ENCODE data around the gene PCOLCE2.

PCOLCE2 gene

DNA sequence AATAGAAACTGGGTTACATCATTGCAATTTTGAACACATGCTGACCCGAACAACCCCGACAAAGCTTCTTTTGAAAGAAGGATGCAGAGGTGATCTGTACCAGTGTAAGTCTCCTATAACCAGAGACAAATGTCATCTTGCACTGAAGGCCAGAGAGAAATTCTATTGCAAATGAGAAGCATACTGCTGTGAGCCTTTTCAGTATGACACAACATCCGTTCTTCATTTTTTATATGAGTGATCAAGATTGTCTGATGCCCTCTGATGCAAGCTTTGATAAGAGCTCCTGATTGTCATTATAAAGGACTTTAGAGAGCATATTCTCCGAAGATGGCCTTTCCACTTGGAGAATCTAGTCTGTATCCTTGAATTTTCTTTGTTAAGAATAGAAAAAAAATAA is 36.9 kb downstream of the PCOLCE2 start:
- H3K4me3 ChIP-seq (ENCODE audit: low read depth, low read length) = no peak overlapping the region
- TF ChIP-seq, protein P1, sequence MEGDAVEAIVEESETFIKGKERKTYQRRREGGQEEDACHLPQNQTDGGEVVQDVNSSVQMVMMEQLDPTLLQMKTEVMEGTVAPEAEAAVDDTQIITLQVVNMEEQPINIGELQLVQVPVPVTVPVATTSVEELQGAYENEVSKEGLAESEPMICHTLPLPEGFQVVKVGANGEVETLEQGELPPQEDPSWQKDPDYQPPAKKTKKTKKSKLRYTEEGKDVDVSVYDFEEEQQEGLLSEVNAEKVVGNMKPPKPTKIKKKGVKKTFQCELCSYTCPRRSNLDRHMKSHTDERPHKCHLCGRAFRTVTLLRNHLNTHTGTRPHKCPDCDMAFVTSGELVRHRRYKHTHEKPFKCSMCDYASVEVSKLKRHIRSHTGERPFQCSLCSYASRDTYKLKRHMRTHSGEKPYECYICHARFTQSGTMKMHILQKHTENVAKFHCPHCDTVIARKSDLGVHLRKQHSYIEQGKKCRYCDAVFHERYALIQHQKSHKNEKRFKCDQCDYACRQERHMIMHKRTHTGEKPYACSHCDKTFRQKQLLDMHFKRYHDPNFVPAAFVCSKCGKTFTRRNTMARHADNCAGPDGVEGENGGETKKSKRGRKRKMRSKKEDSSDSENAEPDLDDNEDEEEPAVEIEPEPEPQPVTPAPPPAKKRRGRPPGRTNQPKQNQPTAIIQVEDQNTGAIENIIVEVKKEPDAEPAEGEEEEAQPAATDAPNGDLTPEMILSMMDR (IDR thresholded peaks at IDR 0.05; ENCODE audit: low read depth, low read length) = no peak

DNA sequence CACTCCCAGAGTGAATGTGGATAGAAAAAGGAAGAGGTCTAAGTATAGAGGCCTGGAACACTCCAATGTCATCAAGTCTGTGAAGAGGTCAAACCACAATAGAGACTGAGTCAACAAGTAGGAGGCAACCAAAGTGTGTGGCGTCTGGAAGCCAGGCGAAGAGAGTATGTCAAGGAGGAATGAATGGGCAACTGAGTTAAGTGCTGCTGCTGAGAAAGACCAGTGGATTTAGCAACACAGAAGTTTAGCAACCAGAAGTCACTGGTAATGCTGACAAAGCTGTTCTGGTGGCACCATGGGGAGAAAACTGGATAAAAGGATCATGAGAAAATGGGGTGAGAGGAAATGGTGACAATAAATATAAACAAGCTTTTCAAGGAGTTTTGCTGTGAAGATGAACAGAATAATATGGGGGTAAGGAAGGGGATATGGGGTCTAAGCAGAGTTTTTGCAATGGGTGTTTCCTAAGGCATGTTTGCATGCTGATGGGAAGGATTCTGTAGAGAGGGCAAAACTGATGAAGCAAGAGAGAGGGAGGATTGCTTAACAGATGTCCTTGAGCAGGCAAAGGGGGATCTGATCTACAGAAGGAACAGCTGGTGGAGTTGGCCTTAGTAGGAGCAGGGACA is 38.4 kb downstream of the PCOLCE2 start:
- H3K4me3 ChIP-seq (ENCODE audit: low read depth, low read length) = no peak overlapping the region
- TF ChIP-seq, protein P1 (IDR thresholded peaks at IDR 0.05; ENCODE audit: low read depth, low read length) = no peak

DNA sequence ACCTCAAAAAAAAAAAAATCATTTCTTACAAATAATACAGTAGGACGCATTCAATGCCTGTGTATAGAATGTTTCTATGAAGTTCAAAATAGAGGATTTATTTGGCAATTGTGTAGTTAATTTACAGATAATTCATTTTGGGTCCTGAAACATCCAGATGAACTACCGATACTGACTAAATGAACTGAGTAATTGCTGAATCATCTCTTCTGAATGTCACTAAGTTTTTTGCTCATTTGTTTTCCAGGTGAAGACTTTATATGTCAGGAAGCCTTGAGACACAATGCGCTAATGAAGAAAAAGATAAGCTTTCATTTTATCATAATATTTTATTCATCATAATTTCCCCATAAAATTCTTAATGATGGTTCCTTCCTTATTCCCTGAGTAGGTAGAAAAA is 39.7 kb downstream of the PCOLCE2 start:
- TF ChIP-seq, protein P1 (IDR thresholded peaks at IDR 0.05; ENCODE audit: low read depth, low read length) = no peak
- no peak overlapping the region for H3K4me3 ChIP-seq (ENCODE audit: low read depth, low read length)

DNA sequence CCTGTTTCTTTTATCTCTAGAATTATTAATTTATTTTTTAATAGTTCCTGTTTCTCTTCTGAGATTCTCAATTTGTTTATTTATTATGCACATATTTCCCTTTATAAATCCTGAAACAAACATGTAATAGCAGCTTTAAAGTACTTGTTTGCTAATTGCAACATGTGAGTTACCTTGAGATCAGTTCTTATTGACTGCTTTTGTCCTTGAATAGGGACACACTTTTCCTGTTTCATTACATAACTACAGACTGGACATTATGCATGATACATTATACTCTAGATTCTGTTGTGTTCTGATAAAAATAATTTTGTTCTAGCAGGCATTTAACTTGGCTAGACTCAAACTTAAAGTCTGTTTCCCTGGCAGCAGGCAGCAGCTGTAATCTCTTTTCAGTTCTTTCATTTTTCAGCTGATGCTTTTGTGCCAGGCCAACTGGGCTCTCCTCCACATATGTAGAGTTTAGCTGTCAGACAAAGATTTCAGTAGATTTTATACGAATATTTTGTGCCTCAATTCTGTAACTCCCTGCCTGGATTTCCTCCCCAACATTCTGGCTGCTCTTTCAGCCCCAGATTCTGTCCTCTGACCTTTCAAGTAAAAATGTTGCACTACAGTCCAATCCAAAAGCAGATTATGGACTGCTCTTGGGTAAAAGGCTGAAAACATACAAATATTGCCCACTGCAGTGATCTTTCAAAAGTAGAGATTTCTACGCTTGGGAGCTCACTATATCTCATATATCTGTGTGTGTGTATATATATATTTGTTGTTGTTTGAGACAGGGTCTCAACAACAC is 41.9 kb downstream of the PCOLCE2 start:
- no peak overlapping the region for H3K4me3 ChIP-seq (ENCODE audit: low read depth, low read length)
- TF ChIP-seq, protein P1 (IDR thresholded peaks at IDR 0.05; ENCODE audit: low read depth, low read length) = no peak

DNA sequence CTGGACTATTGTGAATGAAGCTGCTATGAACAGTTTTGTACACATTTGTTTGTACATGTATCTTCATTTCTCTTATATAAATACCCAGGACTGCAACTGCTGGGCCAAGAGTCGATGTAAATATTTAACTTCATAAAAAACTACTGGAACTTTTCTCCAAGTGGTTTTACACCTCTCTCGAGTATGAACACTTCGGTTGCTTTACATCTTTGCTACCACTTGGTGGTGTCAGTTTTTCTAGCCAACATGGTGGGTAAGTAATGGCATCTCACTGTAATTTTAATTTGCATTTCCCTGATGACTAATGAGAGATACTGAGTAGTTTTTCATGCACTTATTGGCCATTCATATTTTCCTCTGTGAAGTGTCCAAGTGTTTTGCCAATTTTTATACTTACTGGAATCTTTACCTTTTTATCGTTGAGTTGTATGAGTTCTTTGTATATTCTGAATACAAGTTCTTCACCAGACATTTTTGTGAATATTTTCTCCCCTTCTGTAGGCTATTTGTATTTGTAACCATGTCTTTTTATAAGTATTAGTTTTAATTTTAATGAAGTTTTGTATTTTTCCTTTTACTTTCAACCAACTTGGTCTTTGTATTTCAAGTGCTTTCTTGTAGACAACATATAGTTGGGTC is 44.4 kb downstream of the PCOLCE2 start:
- no peak overlapping the region for H3K4me3 ChIP-seq (ENCODE audit: low read depth, low read length)
- TF ChIP-seq, protein P1 (IDR thresholded peaks at IDR 0.05; ENCODE audit: low read depth, low read length) = peak; percentile 23

GRCh38 chr3:142839831-142840230 is 49.1 kb downstream of the PCOLCE2 start:
- TF ChIP-seq, protein P1 (IDR thresholded peaks at IDR 0.05; ENCODE audit: low read depth, low read length) = no peak
- no peak overlapping the region for H3K4me3 ChIP-seq (ENCODE audit: low read depth, low read length)

DNA sequence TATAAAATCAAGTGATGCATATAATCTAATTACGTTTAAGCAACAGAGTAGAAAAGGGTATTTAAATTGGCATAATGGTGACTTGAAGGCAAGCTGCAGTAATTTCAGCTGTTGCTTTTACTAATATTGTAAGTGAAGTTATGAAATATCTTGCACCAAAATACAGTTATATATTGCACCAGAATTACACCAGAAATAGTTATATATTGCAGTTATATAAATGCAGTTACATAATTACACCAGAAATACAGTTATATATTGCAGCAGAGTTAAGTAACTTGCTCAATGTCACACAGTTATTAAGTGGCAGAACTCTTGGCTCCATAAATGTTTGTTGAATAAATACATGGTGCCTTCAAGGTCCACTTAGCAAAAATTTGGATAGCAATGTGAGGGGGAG is 51.4 kb downstream of the PCOLCE2 start:
- no peak overlapping the region for H3K4me3 ChIP-seq (ENCODE audit: low read depth, low read length)
- TF ChIP-seq, protein P1 (IDR thresholded peaks at IDR 0.05; ENCODE audit: low read depth, low read length) = no peak

All from WI38 (cell line).